Body of pancreas (tissue), 4 donors: ENCODE data around the gene C2orf69. TPM values are rescaled to one million over a fixed set of nuclear protein-coding genes. Genes with fewer than 3 reads are reported as not detected.

Source experiments
- ATAC-seq: fragments of 150-250 bp; one replicate; pipeline ENCODE4 v1.9.1; 2016
- DNase-seq, 4 donors: peaks; one replicate each; pipeline ENCODE4 v3.0.0-alpha.2; 2019
- H3K27ac ChIP-seq, 4 donors: fragments of 200-600 bp; sonication (generic); 1 replicate in 3 of 4; 2 replicates in 1 of 4; pipeline versions ENCODE4 v1.5.1 to v1.6.1; 2016 to 2019; ENCODE audit warnings: mild to moderate bottlenecking in 1 of 4, mixed read lengths in 1 of 4, moderate library complexity in 1 of 4
- H3K27me3 ChIP-seq, 2 donors: fragments of 200-600 bp; sonication (generic); one replicate each; pipeline ENCODE4 v1.6.0; 2016; ENCODE audit warnings: mild to moderate bottlenecking in 1 of 2
- H3K36me3 ChIP-seq, 2 donors: fragments of 200-600 bp; sonication (generic); replicated peaks in 1 of 2; 2 replicates each; pipeline ENCODE4 v1.5.1; 2016; ENCODE audit warnings: low read depth in 2 of 2; ENCODE audit not compliant: insufficient read depth in 1 of 2
- H3K4me1 ChIP-seq: fragments of 200-600 bp; sonication (generic); one replicate; pipeline ENCODE4 v1.6.0; 2016
- H3K4me3 ChIP-seq, 2 donors: fragments of 200-600 bp; sonication (generic); 1 replicate in 1 of 2; 2 replicates in 1 of 2; pipeline ENCODE4 v1.5.1; 2016 to 2019
- H3K9me3 ChIP-seq, 3 donors: fragments of 200-600 bp; sonication (generic); 1 replicate in 2 of 3; 2 replicates in 1 of 3; pipeline ENCODE4 v1.5.1; 2016
- CTCF ChIP-seq, 7 experiments: fragments of 450-650 bp in 4 of 7; fragments of 200-600 bp in 3 of 7; sonication (generic) in 3 of 7; IDR thresholded peaks; one replicate each; pipeline ENCODE4 v1.5.1; 2016 to 2019; ENCODE audit warnings: antibody characterized with exemption in 7 of 7
- POLR2A ChIP-seq, 3 donors: fragments of 450-650 bp; IDR thresholded peaks; one replicate each; pipeline ENCODE4 v1.6.1; 2016; ENCODE audit warnings: antibody characterized with exemption in 3 of 3, mild to moderate bottlenecking in 2 of 3
- WGBS, 2 donors: methylation state at CpG; one replicate each; pipeline ENCODE4 v1.1.5; 2017; 5-methylcytosine and 5-hydroxymethylcytosine counted together
- intact Hi-C: fragments of 100-400 bp; cut with DNase I; formaldehyde crosslinking; loops from one replicate; pipeline ENCODE4 v1.15.1; 2023
- total RNA-seq, 2 donors: library from RNA; depleted of rRNA; stranded (reverse); fragments of >200 nt; gene quantifications; one replicate each; pipeline ENCODE4 v1.1.0, GENCODE V29; 2016

Gene C2orf69
- total RNA-seq, 2 donors from 2014 or later = 4.0 to 10.6 TPM

- TF ChIP-seq POLR2A (IDR thresholded peaks at IDR 0.05) = peak; percentile 61 to 88 (median 85)
- peak in 4 of 7 experiments; percentile 23 to 54 (median 32) for TF ChIP-seq CTCF (IDR thresholded peaks at IDR 0.05)
- peak within 1 kb of the TSS; percentile 64 to 94 (median 88) for H3K27ac ChIP-seq
- H3K4me1 ChIP-seq = peaks cover 42% of the 10 kb centered on the region
- peak within 1 kb of the TSS; percentile 89 to 93 for H3K4me3 ChIP-seq
- 0% methylated on average over 31 to 64 of the region's 64 CpGs for WGBS, 2 donors
- H3K27me3 ChIP-seq = no peaks in the 10 kb centered on the region
- H3K9me3 ChIP-seq = no peaks in the 10 kb centered on the region
- peak; percentile 96 for ATAC-seq
- intact Hi-C loops = no loop called here
- DNase-seq = peak; percentile 81 to 89 (median 82)
- H3K36me3 ChIP-seq = peaks cover 0 to 6% of the 10 kb centered on the region in 2 donors
These were observed 44.4 kb downstream of the C2orf69 start, which contains the start of the genes MAIP1 and TYW5 for GRCh38 chr2:199955339-199956061. TSS of gene MAIP1 (plus strand) at chr2:199955582. CDS start at chr2:199955799, 217 bp downstream. TSS of gene TYW5 (minus strand) at chr2:199955491. CDS start at chr2:199955470, 21 bp downstream.

- Histone ChIP-seq H3K27ac (peak overlapping the region; percentile 64 to 94 (median 88)), H3K36me3 (peaks cover 0 to 6% of the 10 kb centered on the region in 2 donors), H3K27me3 (no peaks in the 10 kb centered on the region), H3K9me3 (no peaks in the 10 kb centered on the region), H3K4me1 (peaks cover 42% of the 10 kb centered on the region), H3K4me3 (peak overlapping the region; percentile 89 to 93)
- ATAC-seq (no peak), DNase-seq (no peak)
- 0 to 1% methylated on average over 10 of the region's 10 CpGs for WGBS, 2 donors
- TF ChIP-seq CTCF (IDR thresholded peaks at IDR 0.05) (no peak), POLR2A (IDR thresholded peaks at IDR 0.05) (no peak)
- intact Hi-C loops = no loop called here
These were observed 44.9 kb downstream of the C2orf69 start for GRCh38 chr2:199956062-199956380.

- Histone ChIP-seq H3K36me3 (peaks cover 6% of the 10 kb centered on the region in 2 donors), H3K4me3 (no peak overlapping the region), H3K4me1 (peaks cover 41% of the 10 kb centered on the region), H3K27me3 (no peaks in the 10 kb centered on the region), H3K9me3 (no peaks in the 10 kb centered on the region), H3K27ac (no peak overlapping the region)
- DNase-seq (no peak), ATAC-seq (no peak)
- TF ChIP-seq CTCF (IDR thresholded peaks at IDR 0.05) = no peak
- TF ChIP-seq POLR2A (IDR thresholded peaks at IDR 0.05) = no peak
- WGBS, 2 donors = 78 to 79% methylated on average over 4 of the region's 4 CpGs
- intact Hi-C loops = no loop called here
These were observed 46.9 kb downstream of the C2orf69 start for GRCh38 chr2:199958014-199958413.

GRCh38 chr2:199962203-199962602, 51.1 kb downstream of the C2orf69 start:
- no peak for DNase-seq
- Histone ChIP-seq H3K9me3 (no peaks in the 10 kb centered on the region), H3K4me3 (no peak overlapping the region), H3K4me1 (peaks cover 15% of the 10 kb centered on the region), H3K27me3 (no peaks in the 10 kb centered on the region), H3K27ac (no peak overlapping the region), H3K36me3 (peaks cover 6 to 14% of the 10 kb centered on the region in 2 donors)
- WGBS, 2 donors = 70 to 86% methylated on average over 2 of the region's 2 CpGs
- intact Hi-C loops = no loop called here
- ATAC-seq = no peak
- TF ChIP-seq POLR2A (IDR thresholded peaks at IDR 0.05) (no peak), CTCF (IDR thresholded peaks at IDR 0.05) (no peak)

- TF ChIP-seq POLR2A (IDR thresholded peaks at IDR 0.05) (no peak), CTCF (IDR thresholded peaks at IDR 0.05) (no peak)
- intact Hi-C loops = no loop called here
- DNase-seq (no peak), ATAC-seq (no peak)
- no peaks in the 10 kb centered on the region for H3K27me3 ChIP-seq
- H3K27ac ChIP-seq = no peak overlapping the region
- H3K4me1 ChIP-seq = no peaks in the 10 kb centered on the region
- H3K9me3 ChIP-seq = no peaks in the 10 kb centered on the region
- no peak overlapping the region for H3K4me3 ChIP-seq
- H3K36me3 ChIP-seq = peaks cover 0 to 16% of the 10 kb centered on the region in 2 donors
- WGBS, 2 donors = 67% methylated on average over 2 of the region's 2 CpGs
These were observed 55.3 kb downstream of the C2orf69 start for GRCh38 chr2:199966405-199966804.
